Adrenal gland (tissue), 12 donors: Measurements from ENCODE around the gene OSGIN1. TPM values are rescaled to one million over a fixed set of nuclear protein-coding genes. Genes with fewer than 3 reads are reported as not detected.
"Not testable (repeated sequence)": the region's sequence is repeated elsewhere in the genome, so short reads cannot be mapped to it uniquely, and the experiment has no call there.

Experiments used
- DNase-seq, 7 donors: peaks; one replicate each; pipeline ENCODE4 v3.0.0-alpha.2; 2019 to 2020
- H3K27ac ChIP-seq, 5 donors: fragments of 200-600 bp; sonication (generic) in 4 of 5; 1 replicate in 3 of 5; 2 replicates in 2 of 5; pipeline versions ENCODE4 v1.5.1 to v1.8.0; 2016 to 2020; ENCODE audit warnings: mild to moderate bottlenecking in 1 of 5
- H3K27me3 ChIP-seq: fragments of 200-600 bp; 2 replicates; pipeline ENCODE4 v1.8.0; 2021
- H3K36me3 ChIP-seq, 2 donors: fragments of 200-600 bp; replicated peaks in 1 of 2; 1 replicate in 1 of 2; 2 replicates in 1 of 2; pipeline versions ENCODE4 v1.5.1 to v1.8.0; 2018 to 2022
- H3K4me1 ChIP-seq, 2 donors: fragments of 200-600 bp; replicated peaks in 1 of 2; 1 replicate in 1 of 2; 2 replicates in 1 of 2; pipeline versions ENCODE4 v1.5.1 to v1.8.0; 2018 to 2021
- H3K4me3 ChIP-seq, 4 donors: fragments of 200-600 bp; sonication (generic) in 3 of 4; one replicate each; pipeline ENCODE4 v1.5.1; 2016 to 2018
- H3K9me3 ChIP-seq, 3 donors: fragments of 200-600 bp; sonication (generic) in 1 of 3; replicated peaks in 1 of 3; 1 replicate in 2 of 3; 2 replicates in 1 of 3; pipeline versions ENCODE4 v1.5.1 to v1.8.0; 2016 to 2021
- POLR2A ChIP-seq, 2 donors: fragments of 450-650 bp; IDR thresholded peaks; one replicate each; pipeline ENCODE4 v1.6.1; 2017; ENCODE audit warnings: antibody characterized with exemption in 2 of 2, mild to moderate bottlenecking in 2 of 2, moderate library complexity in 1 of 2
- WGBS, 4 donors: extraction: QIAGEN DNeasy Blood & Tissue Kit in 2 of 4; methylation state at CpG; one replicate each; pipeline versions ENCODE4 v1.1.5 to v1.1.7; 2013 to 2017; 5-methylcytosine and 5-hydroxymethylcytosine counted together
- intact Hi-C, 2 donors: fragments of 100-400 bp; cut with DNase I; formaldehyde crosslinking; loops; one replicate each; pipeline versions ENCODE4 v1.14.1 to v1.15.0; 2022 to 2023
- polyA plus RNA-seq, 3 donors: library from polyadenylated mRNA; stranded (reverse); fragments of 200-250 nt in 2 of 3; fragments of 350-450 nt in 1 of 3; fragmentation: Illumina TruSeq in 1 of 3; extraction: RNeasy Lipid Tissue Mini Kit (QIAGEN cat#74804) in 1 of 3; gene quantifications; one replicate each; pipeline ENCODE4 v1.2.3, GENCODE V29; 2013 to 2014
- total RNA-seq, 9 donors: library from RNA; depleted of rRNA in 4 of 9; stranded (reverse); fragments of >200 nt in 4 of 9; fragments of 120-200 nt in 1 of 9; fragmentation: NEBNext Ultra II Directional in 1 of 9; extraction: Animal tissue kit (Norgen Biotek cat#: 25700) in 1 of 9; gene quantifications; one replicate each; pipeline versions ENCODE4 v1.1.0 to v1.2.4, GENCODE V29; 2013 to 2023
- TF ChIP-seq, protein P1 (sequence below), 6 experiments: fragments of 450-650 bp in 4 of 6; fragments of 200-600 bp in 2 of 6; sonication (generic) in 1 of 6; IDR thresholded peaks; 1 replicate in 5 of 6; 2 replicates in 1 of 6; pipeline versions ENCODE4 v1.5.1 to v1.8.0; 2016 to 2021; ENCODE audit warnings: antibody characterized with exemption in 6 of 6, mild to moderate bottlenecking in 2 of 6, moderate library complexity in 1 of 6
- donor health status: healthy with polysubstance abuse.
- donor health status: Bipolar disorder and iron deficiency.
- donor health status: DM: yes; HTN: yes; CAD: no.
- donor health status: DM: no; HTN: no; CAD: no.
- donor health status: DM: no; HTN: no; CAD: no.
- donor health status: DM: yes; HTN: yes; CAD: no.

OSGIN1 gene
- total and polyA plus RNA-seq, 12 donors = 16.1 to 64.9 (median 19.3) TPM

- Histone ChIP-seq H3K4me3 (no peak overlapping the region), H3K9me3 (no peaks in the 10 kb centered on the region), H3K27ac (no peak overlapping the region), H3K27me3 (no peaks in the 10 kb centered on the region), H3K4me1 (peaks cover 17 to 18% of the 10 kb centered on the region in 2 donors), H3K36me3 (no peaks in the 10 kb centered on the region)
- DNase-seq = no peak
- TF ChIP-seq POLR2A (IDR thresholded peaks at IDR 0.05) = no peak
- intact Hi-C loops = no loop called here
- 85 to 90% (median 88%) methylated on average over 3 to 5 of the region's 5 CpGs for WGBS, 4 donors
Observed at GRCh38 chr16:83949724-83950001, 3.4 kb upstream of the OSGIN1 start.

DNA sequence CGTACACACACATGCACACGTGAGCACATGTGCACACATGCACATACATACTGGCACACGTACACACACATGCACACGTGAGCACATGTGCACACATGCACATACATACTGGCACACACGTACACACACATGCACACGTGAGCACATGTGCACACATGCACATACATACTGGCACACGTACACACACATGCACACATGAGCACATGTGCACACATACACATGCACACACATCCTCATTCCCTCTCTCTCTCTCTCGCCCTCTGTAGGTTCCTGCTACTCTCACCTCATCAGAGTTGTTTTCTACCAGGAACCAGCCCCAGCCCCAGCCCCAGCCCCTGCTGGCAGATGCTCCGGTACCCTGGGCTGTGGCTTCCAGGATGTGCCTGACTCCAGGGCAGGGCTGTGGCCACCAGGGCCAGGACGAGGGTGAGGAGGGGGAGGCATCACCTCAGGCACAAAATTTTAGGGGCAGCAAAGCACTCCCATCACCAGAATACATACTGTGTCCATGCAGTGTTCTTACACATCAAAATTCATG, 2.1 kb upstream of the OSGIN1 start:
- H3K36me3 ChIP-seq, DNase-seq, H3K27me3 ChIP-seq, intact Hi-C loops, H3K4me3 ChIP-seq, H3K9me3 ChIP-seq: not testable (repeated sequence)
- 53 to 68% (median 64%) methylated on average over 5 to 10 of the region's 10 CpGs for WGBS, 4 donors
- H3K4me1 ChIP-seq = peaks cover 24 to 25% of the 10 kb centered on the region in 2 donors
- peak overlapping the region in 1 of 5 donors; percentile 17 for H3K27ac ChIP-seq

DNA sequence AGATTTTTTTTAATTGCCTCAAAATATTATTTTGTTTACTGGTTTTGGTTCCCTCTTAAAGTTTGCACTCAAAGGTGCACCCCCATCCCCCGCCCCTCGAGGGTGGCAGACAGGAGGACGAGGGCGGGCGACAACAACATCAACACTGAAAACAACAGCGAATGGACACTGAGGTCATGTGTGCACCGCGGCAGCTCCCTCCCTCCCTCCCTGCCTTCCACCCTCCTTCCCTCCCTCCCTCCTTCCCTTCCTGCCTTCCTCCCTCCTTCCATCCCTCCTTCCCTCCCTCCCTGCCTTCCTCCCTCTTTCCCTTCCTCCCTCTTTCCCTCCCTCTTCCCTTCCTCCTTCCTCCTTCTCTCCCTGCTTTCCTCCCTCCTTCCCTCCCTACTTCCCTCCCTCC, 1.5 kb upstream of the OSGIN1 start:
- no peaks in the 10 kb centered on the region for H3K9me3 ChIP-seq
- WGBS, 4 donors = 19 to 32% (median 22%) methylated on average over 8 of the region's 8 CpGs
- peak in 1 of 7 donors; percentile 47 for DNase-seq
- no peaks in the 10 kb centered on the region for H3K36me3 ChIP-seq
- no peak for TF ChIP-seq POLR2A (IDR thresholded peaks at IDR 0.05)
- TF ChIP-seq, protein P1, sequence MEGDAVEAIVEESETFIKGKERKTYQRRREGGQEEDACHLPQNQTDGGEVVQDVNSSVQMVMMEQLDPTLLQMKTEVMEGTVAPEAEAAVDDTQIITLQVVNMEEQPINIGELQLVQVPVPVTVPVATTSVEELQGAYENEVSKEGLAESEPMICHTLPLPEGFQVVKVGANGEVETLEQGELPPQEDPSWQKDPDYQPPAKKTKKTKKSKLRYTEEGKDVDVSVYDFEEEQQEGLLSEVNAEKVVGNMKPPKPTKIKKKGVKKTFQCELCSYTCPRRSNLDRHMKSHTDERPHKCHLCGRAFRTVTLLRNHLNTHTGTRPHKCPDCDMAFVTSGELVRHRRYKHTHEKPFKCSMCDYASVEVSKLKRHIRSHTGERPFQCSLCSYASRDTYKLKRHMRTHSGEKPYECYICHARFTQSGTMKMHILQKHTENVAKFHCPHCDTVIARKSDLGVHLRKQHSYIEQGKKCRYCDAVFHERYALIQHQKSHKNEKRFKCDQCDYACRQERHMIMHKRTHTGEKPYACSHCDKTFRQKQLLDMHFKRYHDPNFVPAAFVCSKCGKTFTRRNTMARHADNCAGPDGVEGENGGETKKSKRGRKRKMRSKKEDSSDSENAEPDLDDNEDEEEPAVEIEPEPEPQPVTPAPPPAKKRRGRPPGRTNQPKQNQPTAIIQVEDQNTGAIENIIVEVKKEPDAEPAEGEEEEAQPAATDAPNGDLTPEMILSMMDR (IDR thresholded peaks at IDR 0.05) = no peak
- H3K4me3 ChIP-seq = no peak overlapping the region
- H3K27me3 ChIP-seq = no peaks in the 10 kb centered on the region
- peaks cover 24 to 29% of the 10 kb centered on the region in 2 donors for H3K4me1 ChIP-seq
- peak overlapping the region in 1 of 5 donors; percentile 17 for H3K27ac ChIP-seq
- intact Hi-C loops = no loop called here

DNA sequence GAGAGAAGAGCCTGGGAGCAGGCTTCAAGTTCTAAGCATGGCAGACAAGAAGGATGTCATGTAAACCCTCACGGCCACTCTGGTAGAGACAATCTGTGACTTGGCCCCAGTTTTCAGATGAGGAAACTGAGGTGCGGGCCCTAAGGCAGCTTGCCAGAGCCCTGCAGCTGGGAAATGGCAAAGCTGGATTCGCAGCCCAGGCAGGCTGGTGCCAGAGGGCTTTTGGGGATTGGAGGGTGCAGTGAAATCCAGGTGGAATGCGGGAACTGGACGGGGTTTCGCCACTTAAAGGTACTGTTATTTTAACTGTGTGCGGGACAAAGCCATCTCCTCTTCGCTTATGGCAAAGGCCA, 477 bp upstream of the OSGIN1 start:
- Histone ChIP-seq H3K27ac (peak overlapping the region; percentile 93 to 99 (median 97)), H3K36me3 (no peaks in the 10 kb centered on the region), H3K4me3 (peak overlapping the region in 1 of 4 donors; percentile 59), H3K4me1 (peaks cover 24 to 31% of the 10 kb centered on the region in 2 donors), H3K27me3 (no peaks in the 10 kb centered on the region), H3K9me3 (no peaks in the 10 kb centered on the region)
- intact Hi-C loops = no loop called here
- 8 to 36% (median 13%) methylated on average over 2 to 8 of the region's 8 CpGs for WGBS, 4 donors
- TF ChIP-seq, protein P1 (IDR thresholded peaks at IDR 0.05) = peak in 1 of 6 experiments; percentile 3
- no peak for TF ChIP-seq POLR2A (IDR thresholded peaks at IDR 0.05)
- DNase-seq = peak in 5 of 7 donors; percentile 74 to 80 (median 77)

GRCh38 chr16:83953796-83954576, 946 bp downstream of the OSGIN1 start:
- no peaks in the 10 kb centered on the region for H3K9me3 ChIP-seq
- intact Hi-C loops = no loop called here
- TF ChIP-seq, protein P1 (IDR thresholded peaks at IDR 0.05) = peak in 5 of 6 experiments; percentile 29 to 48 (median 34)
- peak in 1 of 2 donors; percentile 9 for TF ChIP-seq POLR2A (IDR thresholded peaks at IDR 0.05)
- no peaks in the 10 kb centered on the region for H3K27me3 ChIP-seq
- peak in 1 of 7 donors; percentile 40 for DNase-seq
- H3K4me3 ChIP-seq = peak overlapping the region in 2 of 4 donors; percentile 42 to 59
- peaks cover 0 to 3% of the 10 kb centered on the region in 2 donors for H3K36me3 ChIP-seq
- 9 to 17% (median 12%) methylated on average over 8 to 19 of the region's 19 CpGs for WGBS, 4 donors
- H3K4me1 ChIP-seq = peaks cover 24 to 41% of the 10 kb centered on the region in 2 donors
- peak overlapping the region; percentile 93 to 99 (median 97) for H3K27ac ChIP-seq
